SHP77 treated with DMSO at 0.1 percent for 48 hours (cell line): ENCODE data around the gene USP10.

Experiments
- DNase-seq: peaks from one replicate; lab custom pipeline; 2025; lab: John Stamatoyannopoulos, UW

Gene USP10

GRCh38 chr16:84823484-84823883 lies 123.7 kb downstream of the USP10 start:
- no peak for DNase-seq

GRCh38 chr16:84823926-84824325 lies 124.1 kb downstream of the USP10 start:
- no peak for DNase-seq

- DNase-seq: no peak
These were observed 126.2 kb downstream of the USP10 start for GRCh38 chr16:84825896-84826557.

GRCh38 chr16:84826558-84826941 lies 126.8 kb downstream of the USP10 start:
- no peak for DNase-seq

- no peak for DNase-seq
These were observed 127.4 kb downstream of the USP10 start for GRCh38 chr16:84827131-84827574.

- DNase-seq: no peak
These were observed 128.1 kb downstream of the USP10 start for GRCh38 chr16:84827897-84828296.

- DNase-seq: no peak
These were observed 128.5 kb downstream of the USP10 start for GRCh38 chr16:84828322-84828721.
